Measurements from ENCODE around the gene ATP9B. TPM values are rescaled to one million over a fixed set of nuclear protein-coding genes. Genes with fewer than 3 reads are reported as not detected.

Gene ATP9B
- total RNA-seq, 1 experiment from 2014 or later: 25.6 TPM

- intact Hi-C loops (cut with micrococcal nuclease; ENCODE audit: unreplicated experiment): no loop called here
- H3K36me3 Mint-ChIP-seq (ENCODE audit: insufficient read depth, unreplicated experiment): peaks cover 15% of the 10 kb centered on the region
- BruUV-seq (replicated peaks): no TSS peak
- no peak overlapping the region for H3K4me3 Mint-ChIP-seq (ENCODE audit: low read depth, unreplicated experiment)
- H3K4me1 Mint-ChIP-seq (ENCODE audit: low read depth, unreplicated experiment): no peaks in the 10 kb centered on the region
- TF ChIP-seq CTCF (IDR thresholded peaks at IDR 0.05; ENCODE audit: unreplicated experiment): no peak
- no peaks in the 10 kb centered on the region for H3K27me3 Mint-ChIP-seq (ENCODE audit: unreplicated experiment)
- H3K9me3 Mint-ChIP-seq (ENCODE audit: low read depth, unreplicated experiment): no peaks in the 10 kb centered on the region
- CTCF ChIA-PET: no interaction called here
- H3K27ac Mint-ChIP-seq (ENCODE audit: unreplicated experiment): no peak overlapping the region
- no peak for DNase-seq
Measured at GRCh38 chr18:79397830-79398761, 328.9 kb downstream of the ATP9B start.

- TF ChIP-seq CTCF (IDR thresholded peaks at IDR 0.05; ENCODE audit: unreplicated experiment): no peak
- CTCF ChIA-PET: interaction anchor here (0.7 kb wide), 1 partner anchor 26 kb away, joined by 3 read pairs; no protein-coding TSS in a partner anchor
- Mint-ChIP-seq H3K9me3 (ENCODE audit: low read depth, unreplicated experiment) (no peaks in the 10 kb centered on the region), H3K27me3 (ENCODE audit: unreplicated experiment) (no peaks in the 10 kb centered on the region), H3K27ac (ENCODE audit: unreplicated experiment) (no peak overlapping the region), H3K4me1 (ENCODE audit: low read depth, unreplicated experiment) (no peaks in the 10 kb centered on the region), H3K4me3 (ENCODE audit: low read depth, unreplicated experiment) (no peak overlapping the region), H3K36me3 (ENCODE audit: insufficient read depth, unreplicated experiment) (peaks cover 8% of the 10 kb centered on the region)
- DNase-seq: no peak
- no TSS peak for BruUV-seq (replicated peaks)
- intact Hi-C loops (cut with micrococcal nuclease; ENCODE audit: unreplicated experiment): no loop called here
Measured at GRCh38 chr18:79399275-79400081, 330.3 kb downstream of the ATP9B start.

- H3K36me3 Mint-ChIP-seq (ENCODE audit: insufficient read depth, unreplicated experiment): peaks cover 8% of the 10 kb centered on the region
- H3K4me3 Mint-ChIP-seq (ENCODE audit: low read depth, unreplicated experiment): no peak overlapping the region
- intact Hi-C loops (cut with micrococcal nuclease; ENCODE audit: unreplicated experiment): no loop called here
Measured at GRCh38 chr18:79400091-79400590, 330.9 kb downstream of the ATP9B start.

More at GRCh38 chr18:79400091-79400590, 330.9 kb downstream of the ATP9B start:
- H3K4me1 Mint-ChIP-seq (ENCODE audit: low read depth, unreplicated experiment): no peaks in the 10 kb centered on the region
- no TSS peak for BruUV-seq (replicated peaks)
- no peaks in the 10 kb centered on the region for H3K9me3 Mint-ChIP-seq (ENCODE audit: low read depth, unreplicated experiment)
- DNase-seq: no peak
- H3K27ac Mint-ChIP-seq (ENCODE audit: unreplicated experiment): no peak overlapping the region
- CTCF ChIA-PET: no interaction called here
- no peak for TF ChIP-seq CTCF (IDR thresholded peaks at IDR 0.05; ENCODE audit: unreplicated experiment)
- no peaks in the 10 kb centered on the region for H3K27me3 Mint-ChIP-seq (ENCODE audit: unreplicated experiment)
